Choroid plexus epithelial cell (primary cell): ENCODE data around the gene LPIN1.
"Not testable (repeated sequence)": the region's sequence is repeated elsewhere in the genome, so short reads cannot be mapped to it uniquely, and the experiment has no call there.

Experiments used
- DNase-seq: peaks from one replicate; pipeline ENCODE4 v3.0.0-alpha.2; 2010; ENCODE audit warnings: low read depth
- H3K4me3 ChIP-seq: 2 replicates; pipeline ENCODE4 v1.5.1; 2011; ENCODE audit warnings: low read depth, mild to moderate bottlenecking, control low read depth, low read length, moderate library complexity
- CTCF ChIP-seq: conservative IDR thresholded peaks from 2 replicates; pipeline ENCODE4 v1.5.1; 2011; ENCODE audit warnings: low read depth, mild to moderate bottlenecking, control low read depth, inconsistent platforms, low read length, moderate library complexity

Gene LPIN1

GRCh38 chr2:11754700-11755015 is 8.2 kb downstream of the LPIN1 start:
- TF ChIP-seq CTCF = no peak
- H3K4me3 ChIP-seq = no peak overlapping the region
- DNase-seq = no peak

- no peak for DNase-seq
- no peak for TF ChIP-seq CTCF
- no peak overlapping the region for H3K4me3 ChIP-seq
Measured at GRCh38 chr2:11757101-11757500, 10.7 kb downstream of the LPIN1 start.

GRCh38 chr2:11758187-11758586 is 11.8 kb downstream of the LPIN1 start:
- DNase-seq = no peak
- no peak for TF ChIP-seq CTCF
- H3K4me3 ChIP-seq = no peak overlapping the region

GRCh38 chr2:11758647-11759046 is 12.2 kb downstream of the LPIN1 start:
- no peak for TF ChIP-seq CTCF
- no peak for DNase-seq
- H3K4me3 ChIP-seq = no peak overlapping the region

- not testable (repeated sequence) for DNase-seq, H3K4me3 ChIP-seq
Measured at GRCh38 chr2:11759182-11759975, 12.9 kb downstream of the LPIN1 start.

DNA sequence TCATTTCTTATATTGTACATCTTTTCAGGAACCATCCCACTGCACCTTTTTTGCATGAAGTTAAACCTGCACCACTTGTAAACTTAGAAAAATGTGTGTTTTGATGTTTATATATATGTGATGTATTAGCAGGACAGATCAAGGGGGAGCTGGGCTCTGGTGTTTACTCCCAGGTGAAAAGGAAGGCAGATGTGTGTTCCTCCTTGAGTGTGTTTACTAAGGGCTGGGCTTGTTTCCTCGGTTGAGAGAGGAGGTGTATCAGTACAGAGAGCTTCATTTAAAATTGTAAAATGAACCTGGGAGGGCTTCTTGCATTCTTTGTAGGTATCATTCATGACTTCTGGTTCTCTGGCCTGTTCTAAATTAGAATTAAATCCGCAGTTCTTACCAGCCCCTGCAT is 14.8 kb downstream of the LPIN1 start:
- no peak for DNase-seq
- TF ChIP-seq CTCF = no peak

GRCh38 chr2:11762031-11762430 is 15.6 kb downstream of the LPIN1 start:
- H3K4me3 ChIP-seq = no peak overlapping the region
- no peak for TF ChIP-seq CTCF
- DNase-seq = no peak

More for the DNA sequence above, 14.8 kb downstream of the LPIN1 start:
- H3K4me3 ChIP-seq = no peak overlapping the region
